Measurements from ENCODE around the gene CDK14.

DNA sequence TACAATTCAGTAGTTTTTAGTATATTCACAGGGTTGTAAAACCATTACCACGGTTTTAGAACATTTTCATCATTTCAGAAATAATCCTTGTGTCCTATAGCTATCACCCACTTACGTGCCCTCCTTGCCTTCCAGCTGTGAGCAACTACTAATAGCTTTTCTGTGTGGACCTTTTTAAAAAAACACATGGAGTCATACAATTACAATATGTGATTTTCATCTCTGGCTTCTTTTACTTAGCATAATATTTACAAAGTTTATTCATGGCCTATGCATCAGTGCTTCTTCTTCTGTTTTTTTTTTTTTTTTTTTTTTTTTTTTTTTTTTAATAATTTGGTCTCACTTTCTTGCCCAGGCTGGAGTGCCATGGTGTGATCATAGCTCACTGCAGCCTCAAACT lies 76.1 kb downstream of the CDK14 start:
- TF ChIP-seq, protein P1, sequence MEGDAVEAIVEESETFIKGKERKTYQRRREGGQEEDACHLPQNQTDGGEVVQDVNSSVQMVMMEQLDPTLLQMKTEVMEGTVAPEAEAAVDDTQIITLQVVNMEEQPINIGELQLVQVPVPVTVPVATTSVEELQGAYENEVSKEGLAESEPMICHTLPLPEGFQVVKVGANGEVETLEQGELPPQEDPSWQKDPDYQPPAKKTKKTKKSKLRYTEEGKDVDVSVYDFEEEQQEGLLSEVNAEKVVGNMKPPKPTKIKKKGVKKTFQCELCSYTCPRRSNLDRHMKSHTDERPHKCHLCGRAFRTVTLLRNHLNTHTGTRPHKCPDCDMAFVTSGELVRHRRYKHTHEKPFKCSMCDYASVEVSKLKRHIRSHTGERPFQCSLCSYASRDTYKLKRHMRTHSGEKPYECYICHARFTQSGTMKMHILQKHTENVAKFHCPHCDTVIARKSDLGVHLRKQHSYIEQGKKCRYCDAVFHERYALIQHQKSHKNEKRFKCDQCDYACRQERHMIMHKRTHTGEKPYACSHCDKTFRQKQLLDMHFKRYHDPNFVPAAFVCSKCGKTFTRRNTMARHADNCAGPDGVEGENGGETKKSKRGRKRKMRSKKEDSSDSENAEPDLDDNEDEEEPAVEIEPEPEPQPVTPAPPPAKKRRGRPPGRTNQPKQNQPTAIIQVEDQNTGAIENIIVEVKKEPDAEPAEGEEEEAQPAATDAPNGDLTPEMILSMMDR (IDR thresholded peaks at IDR 0.05; ENCODE audit: insufficient read depth, low read length), result no peak
- TF ChIP-seq, protein P2, sequence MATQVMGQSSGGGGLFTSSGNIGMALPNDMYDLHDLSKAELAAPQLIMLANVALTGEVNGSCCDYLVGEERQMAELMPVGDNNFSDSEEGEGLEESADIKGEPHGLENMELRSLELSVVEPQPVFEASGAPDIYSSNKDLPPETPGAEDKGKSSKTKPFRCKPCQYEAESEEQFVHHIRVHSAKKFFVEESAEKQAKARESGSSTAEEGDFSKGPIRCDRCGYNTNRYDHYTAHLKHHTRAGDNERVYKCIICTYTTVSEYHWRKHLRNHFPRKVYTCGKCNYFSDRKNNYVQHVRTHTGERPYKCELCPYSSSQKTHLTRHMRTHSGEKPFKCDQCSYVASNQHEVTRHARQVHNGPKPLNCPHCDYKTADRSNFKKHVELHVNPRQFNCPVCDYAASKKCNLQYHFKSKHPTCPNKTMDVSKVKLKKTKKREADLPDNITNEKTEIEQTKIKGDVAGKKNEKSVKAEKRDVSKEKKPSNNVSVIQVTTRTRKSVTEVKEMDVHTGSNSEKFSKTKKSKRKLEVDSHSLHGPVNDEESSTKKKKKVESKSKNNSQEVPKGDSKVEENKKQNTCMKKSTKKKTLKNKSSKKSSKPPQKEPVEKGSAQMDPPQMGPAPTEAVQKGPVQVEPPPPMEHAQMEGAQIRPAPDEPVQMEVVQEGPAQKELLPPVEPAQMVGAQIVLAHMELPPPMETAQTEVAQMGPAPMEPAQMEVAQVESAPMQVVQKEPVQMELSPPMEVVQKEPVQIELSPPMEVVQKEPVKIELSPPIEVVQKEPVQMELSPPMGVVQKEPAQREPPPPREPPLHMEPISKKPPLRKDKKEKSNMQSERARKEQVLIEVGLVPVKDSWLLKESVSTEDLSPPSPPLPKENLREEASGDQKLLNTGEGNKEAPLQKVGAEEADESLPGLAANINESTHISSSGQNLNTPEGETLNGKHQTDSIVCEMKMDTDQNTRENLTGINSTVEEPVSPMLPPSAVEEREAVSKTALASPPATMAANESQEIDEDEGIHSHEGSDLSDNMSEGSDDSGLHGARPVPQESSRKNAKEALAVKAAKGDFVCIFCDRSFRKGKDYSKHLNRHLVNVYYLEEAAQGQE (IDR thresholded peaks at IDR 0.05; ENCODE audit: insufficient replicate concordance, low read depth), result no peak
- TF ChIP-seq POLR2AphosphoS5 (IDR thresholded peaks at IDR 0.05; ENCODE audit: low read depth), result no peak
- TF ChIP-seq GABPA (IDR thresholded peaks at IDR 0.05; ENCODE audit: low read depth), result no peak
- TF ChIP-seq SPI1 (IDR thresholded peaks at IDR 0.05; ENCODE audit: borderline replicate concordance, low read depth), result no peak
